Measurements from ENCODE around the gene CELF2.
"Not testable (repeated sequence)": the region's sequence is repeated elsewhere in the genome, so short reads cannot be mapped to it uniquely, and the experiment has no call there.

CELF2 gene

GRCh38 chr10:11178606-11179515 is 161.2 kb downstream of the CELF2 start:
- DNase-seq: no peak

- no peak for DNase-seq
Measured at GRCh38 chr10:11179516-11180105, 161.9 kb downstream of the CELF2 start.

GRCh38 chr10:11180228-11180627 is 162.6 kb downstream of the CELF2 start:
- no peak for DNase-seq

GRCh38 chr10:11181978-11182377 is 164.3 kb downstream of the CELF2 start:
- DNase-seq: no peak

GRCh38 chr10:11183015-11183414 is 165.3 kb downstream of the CELF2 start:
- no peak for DNase-seq

GRCh38 chr10:11184093-11184492 is 166.4 kb downstream of the CELF2 start:
- no peak for DNase-seq

GRCh38 chr10:11185128-11185665 is 167.5 kb downstream of the CELF2 start:
- not testable (repeated sequence) for DNase-seq

GRCh38 chr10:11186374-11186773 is 168.7 kb downstream of the CELF2 start:
- no peak for DNase-seq

- DNase-seq: no peak
Measured at GRCh38 chr10:11189582-11190376, 172.1 kb downstream of the CELF2 start.

- no peak for DNase-seq
Measured at GRCh38 chr10:11191190-11191589, 173.5 kb downstream of the CELF2 start.

- DNase-seq: no peak
Measured at GRCh38 chr10:11191678-11192077, 174.0 kb downstream of the CELF2 start.

GRCh38 chr10:11192304-11193000 is 174.8 kb downstream of the CELF2 start:
- DNase-seq: no peak

GRCh38 chr10:11193001-11193551 is 175.4 kb downstream of the CELF2 start:
- DNase-seq: no peak

- no peak for DNase-seq
Measured at GRCh38 chr10:11194859-11195586, 177.4 kb downstream of the CELF2 start.

GRCh38 chr10:11195623-11196022 is 178.0 kb downstream of the CELF2 start:
- DNase-seq: no peak

- DNase-seq: no peak
Measured at GRCh38 chr10:11197266-11197712, 179.6 kb downstream of the CELF2 start.

- DNase-seq: no peak
Measured at GRCh38 chr10:11197878-11198277, 180.2 kb downstream of the CELF2 start.

- no peak for DNase-seq
Measured at GRCh38 chr10:11201911-11202310, 184.2 kb downstream of the CELF2 start.

- no peak for DNase-seq
Measured at GRCh38 chr10:11204351-11204942, 186.8 kb downstream of the CELF2 start.

- DNase-seq: no peak
Measured at GRCh38 chr10:11205030-11205772, 187.5 kb downstream of the CELF2 start.
